DND-41 (cell line): ENCODE data around the gene THSD4.

Source experiments
- EZH2 ChIP-seq: IDR thresholded peaks from 3 replicates; pipeline ENCODE4 v1.6.1; 2012; ENCODE audit warnings: borderline replicate concordance, low read depth, mild to moderate bottlenecking, moderate library complexity, low read length, inconsistent platforms; ENCODE audit not compliant: severe bottlenecking
- TF ChIP-seq, protein P1 (sequence below): IDR thresholded peaks from 2 replicates; pipeline ENCODE4 v1.5.1; 2012; ENCODE audit warnings: borderline replicate concordance, low read length, moderate library complexity, mild to moderate bottlenecking; ENCODE audit not compliant: poor library complexity, severe bottlenecking; ENCODE audit errors: extremely low read depth

DNA sequence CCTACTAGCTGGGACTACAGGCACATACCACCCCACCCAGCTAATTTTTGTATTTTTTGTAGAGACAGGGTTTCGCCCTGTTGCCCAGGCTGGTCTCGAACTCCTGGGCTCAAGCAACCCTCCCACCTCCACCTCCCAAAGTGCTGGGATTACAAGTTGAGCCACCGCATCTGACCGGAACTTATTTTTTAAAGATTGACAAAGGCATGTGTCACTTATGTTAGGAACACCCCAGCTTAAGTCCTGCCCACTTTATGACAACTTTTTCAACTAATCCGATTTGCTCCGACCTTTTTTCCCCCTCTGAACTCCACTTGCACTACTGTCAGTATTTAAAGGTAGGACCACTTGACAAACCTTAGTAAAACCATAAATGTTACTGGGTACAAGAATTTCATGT, 483.5 kb downstream of the THSD4 start:
- TF ChIP-seq, protein P1, sequence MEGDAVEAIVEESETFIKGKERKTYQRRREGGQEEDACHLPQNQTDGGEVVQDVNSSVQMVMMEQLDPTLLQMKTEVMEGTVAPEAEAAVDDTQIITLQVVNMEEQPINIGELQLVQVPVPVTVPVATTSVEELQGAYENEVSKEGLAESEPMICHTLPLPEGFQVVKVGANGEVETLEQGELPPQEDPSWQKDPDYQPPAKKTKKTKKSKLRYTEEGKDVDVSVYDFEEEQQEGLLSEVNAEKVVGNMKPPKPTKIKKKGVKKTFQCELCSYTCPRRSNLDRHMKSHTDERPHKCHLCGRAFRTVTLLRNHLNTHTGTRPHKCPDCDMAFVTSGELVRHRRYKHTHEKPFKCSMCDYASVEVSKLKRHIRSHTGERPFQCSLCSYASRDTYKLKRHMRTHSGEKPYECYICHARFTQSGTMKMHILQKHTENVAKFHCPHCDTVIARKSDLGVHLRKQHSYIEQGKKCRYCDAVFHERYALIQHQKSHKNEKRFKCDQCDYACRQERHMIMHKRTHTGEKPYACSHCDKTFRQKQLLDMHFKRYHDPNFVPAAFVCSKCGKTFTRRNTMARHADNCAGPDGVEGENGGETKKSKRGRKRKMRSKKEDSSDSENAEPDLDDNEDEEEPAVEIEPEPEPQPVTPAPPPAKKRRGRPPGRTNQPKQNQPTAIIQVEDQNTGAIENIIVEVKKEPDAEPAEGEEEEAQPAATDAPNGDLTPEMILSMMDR = no peak
- TF ChIP-seq EZH2 = no peak
